IMR-90 (cell line): ENCODE data around the gene C10orf62. TPM values are rescaled to one million over a fixed set of nuclear protein-coding genes. Genes with fewer than 3 reads are reported as not detected.

Source experiments
- ATAC-seq: fragments of 200-7000 bp; cut with Tn5 transposase; 2 replicates; pipeline ENCODE4 v1.9.1; 2020; ENCODE audit warnings: low read depth, mild to moderate bottlenecking, moderate library complexity
- BruUV-seq: library from RNA; stranded (reverse); fragments of 400-500 nt; replicated peaks from 2 replicates; lab custom pipeline; 2021; lab: Mats Ljungman, UMichigan
- CTCF ChIA-PET: fragments of 300-600 bp; formaldehyde crosslinking; extraction: SDS; loops from one replicate; lab custom pipeline; 2021; ENCODE audit warnings: antibody characterized with exemption; lab: Yijun Ruan, JAX
- POLR2A ChIA-PET: fragments of 300-600 bp; sonication (Branson Sonifier 250); formaldehyde crosslinking; loops from one replicate; lab custom pipeline; 2022; ENCODE audit warnings: antibody characterized with exemption; ENCODE audit not compliant: unreplicated experiment; lab: Charles Lee
- DNase-seq: peaks from one replicate; pipeline ENCODE4 v3.0.0; 2013
- H2AFZ ChIP-seq: replicated peaks from 2 replicates; pipeline ENCODE3; 2013; ENCODE audit warnings: low read length, mild to moderate bottlenecking; ENCODE audit not compliant: poor library complexity
- H2AK5ac ChIP-seq: 2 replicates; pipeline ENCODE4 v1.6.1; 2013; ENCODE audit warnings: low read depth, low read length, inconsistent platforms
- H2AK9ac ChIP-seq: replicated peaks from 2 replicates; pipeline ENCODE3; 2013; ENCODE audit warnings: mild to moderate bottlenecking, low read depth, low read length, moderate library complexity; ENCODE audit not compliant: poor library complexity
- H2BK120ac ChIP-seq: 2 replicates; pipeline ENCODE4 v1.6.1; 2013; ENCODE audit warnings: low read depth, low read length, inconsistent platforms
- H2BK15ac ChIP-seq: 3 replicates; pipeline ENCODE4 v1.6.1; 2013; ENCODE audit warnings: low read depth, low read length, inconsistent platforms
- H2BK20ac ChIP-seq: 2 replicates; pipeline ENCODE4 v1.6.1; 2013; ENCODE audit warnings: low read depth, mild to moderate bottlenecking, inconsistent platforms, low read length, moderate library complexity
- H2BK5ac ChIP-seq: 2 replicates; pipeline ENCODE4 v1.6.1; 2013; ENCODE audit warnings: mild to moderate bottlenecking, low read depth, low read length, inconsistent platforms; ENCODE audit not compliant: poor library complexity, severe bottlenecking
- H3K14ac ChIP-seq: replicated peaks from 2 replicates; pipeline ENCODE4 v1.6.1; 2013; ENCODE audit warnings: low read depth, low read length, inconsistent platforms
- H3K18ac ChIP-seq: 2 replicates; pipeline ENCODE4 v1.6.1; 2013; ENCODE audit warnings: low read depth, low read length, control low read depth
- H3K23ac ChIP-seq: 2 replicates; pipeline ENCODE4 v1.6.1; 2013; ENCODE audit warnings: low read depth, low read length, inconsistent platforms
- H3K27ac ChIP-seq: 2 replicates; pipeline ENCODE4 v1.5.1; 2013; ENCODE audit warnings: mild to moderate bottlenecking, control low read depth, low read length; ENCODE audit not compliant: insufficient read depth
- H3K27me3 ChIP-seq: 2 replicates; pipeline ENCODE4 v1.6.1; 2013; ENCODE audit warnings: low read length; ENCODE audit not compliant: control insufficient read depth, insufficient read depth
- H3K36me3 ChIP-seq: 2 replicates; pipeline ENCODE4 v1.6.1; 2013; ENCODE audit warnings: low read length, mixed read lengths; ENCODE audit not compliant: control insufficient read depth, insufficient read depth
- H3K4ac ChIP-seq: 2 replicates; pipeline ENCODE4 v1.6.1; 2013; ENCODE audit warnings: low read depth, low read length, inconsistent platforms
- H3K4me1 ChIP-seq: 2 replicates; pipeline ENCODE4 v1.6.1; 2013; ENCODE audit warnings: low read length, mixed read lengths; ENCODE audit not compliant: control insufficient read depth, insufficient read depth
- H3K4me2 ChIP-seq: 2 replicates; pipeline ENCODE4 v1.6.1; 2013; ENCODE audit warnings: low read depth, mild to moderate bottlenecking, control low read depth, low read length, moderate library complexity
- H3K4me3 ChIP-seq: 2 replicates; pipeline ENCODE4 v1.5.1; 2013; ENCODE audit warnings: low read depth, mild to moderate bottlenecking, control low read depth, low read length, moderate library complexity; ENCODE audit not compliant: insufficient read depth
- H3K56ac ChIP-seq: 2 replicates; pipeline ENCODE4 v1.6.1; 2013; ENCODE audit warnings: low read length, inconsistent platforms; ENCODE audit not compliant: insufficient read depth; ENCODE audit errors: extremely low read depth
- H3K79me1 ChIP-seq, 2 experiments: 2 replicates each; pipeline ENCODE4 v1.6.1; 2013; ENCODE audit warnings: low read length in 2 of 2, inconsistent platforms in 1 of 2, low read depth in 1 of 2
- H3K9ac ChIP-seq: 2 replicates; pipeline ENCODE4 v1.6.1; 2013; ENCODE audit warnings: low read depth, low read length, control low read depth
- H3K9me1 ChIP-seq: 2 replicates; pipeline ENCODE4 v1.6.1; 2013; ENCODE audit warnings: low read length, inconsistent platforms; ENCODE audit not compliant: insufficient read depth
- H3K9me3 ChIP-seq: 2 replicates; pipeline ENCODE4 v1.6.1; 2013; ENCODE audit warnings: low read length; ENCODE audit not compliant: control insufficient read depth, insufficient read depth
- H4K20me1 ChIP-seq: 2 replicates; pipeline ENCODE4 v1.6.1; 2013; ENCODE audit warnings: low read length, inconsistent platforms; ENCODE audit not compliant: insufficient read depth
- H4K5ac ChIP-seq: 2 replicates; pipeline ENCODE4 v1.6.1; 2013; ENCODE audit warnings: mild to moderate bottlenecking, low read depth, low read length, control low read depth
- H4K8ac ChIP-seq, 2 experiments: 2 replicates each; pipeline ENCODE4 v1.6.1; 2013; ENCODE audit warnings: low read depth in 2 of 2, low read length in 2 of 2, control low read depth in 1 of 2, inconsistent platforms in 1 of 2
- H4K91ac ChIP-seq: 2 replicates; pipeline ENCODE4 v1.6.1; 2013; ENCODE audit warnings: low read depth, low read length, inconsistent platforms; ENCODE audit not compliant: insufficient read depth
- BHLHE40 ChIP-seq: fragments of 150-350 bp; IDR thresholded peaks from 2 replicates; pipeline ENCODE4 v1.6.1; 2016; ENCODE audit warnings: mild to moderate bottlenecking, low read depth, low read length
- ELK1 ChIP-seq: fragments of 150-350 bp; IDR thresholded peaks from 2 replicates; pipeline ENCODE4 v1.6.1; 2016; ENCODE audit warnings: low read depth, mild to moderate bottlenecking, low read length, moderate library complexity, borderline replicate concordance
- FOS ChIP-seq: fragments of 150-350 bp; IDR thresholded peaks from 2 replicates; pipeline ENCODE4 v1.6.1; 2016; ENCODE audit warnings: low read depth, low read length
- MXI1 ChIP-seq: IDR thresholded peaks from 2 replicates; pipeline ENCODE4 v1.6.1; 2012; ENCODE audit warnings: low read depth, mild to moderate bottlenecking, low read length, moderate library complexity, borderline replicate concordance
- WGBS, 2 experiments: methylation state at CpG; one replicate each; pipeline versions ENCODE4 v1.1.5 to v1.1.7; 2013; ENCODE audit warnings: missing lambda C conversion rate in 2 of 2; ENCODE audit not compliant: insufficient read length in 1 of 2; ENCODE audit errors: extremely low coverage in 2 of 2; 5-methylcytosine and 5-hydroxymethylcytosine counted together
- dilution Hi-C: fragments of 300-500 bp; cut with HindIII; formaldehyde crosslinking; loops from one replicate; pipeline ENCODE4 v1.14.3; 2018; ENCODE audit warnings: low sequenced_read_pairs; ENCODE audit not compliant: unreplicated experiment
- in situ Hi-C: fragments of 300-500 bp; cut with MboI; formaldehyde crosslinking; loops from 3 replicates; pipeline ENCODE4 v1.14.3; 2019; ENCODE audit warnings: low sequenced_read_pairs, inconsistent platforms, mixed read lengths
- intact Hi-C: fragments of 100-400 bp; cut with micrococcal nuclease; formaldehyde crosslinking; loops from 2 replicates; pipeline ENCODE4 v1.10.0; 2022
- polyA plus RNA-seq, 3 experiments: library from polyadenylated mRNA; depleted of rRNA; stranded (reverse); fragments of >200 nt; gene quantifications; 2 replicates each; pipeline ENCODE4 v1.2.3, GENCODE V29; 2012; ENCODE audit warnings: low replicate concordance in 1 of 3
- total RNA-seq: library from RNA; depleted of rRNA; stranded (reverse); fragments of >200 nt; gene quantifications from 2 replicates; pipeline ENCODE4 v1.2.3, GENCODE V29; 2012

The C10orf62 gene
- total and polyA plus RNA-seq, 2 of the 4 experiments (the other 2 are of a cell fraction), result not detected

DNA sequence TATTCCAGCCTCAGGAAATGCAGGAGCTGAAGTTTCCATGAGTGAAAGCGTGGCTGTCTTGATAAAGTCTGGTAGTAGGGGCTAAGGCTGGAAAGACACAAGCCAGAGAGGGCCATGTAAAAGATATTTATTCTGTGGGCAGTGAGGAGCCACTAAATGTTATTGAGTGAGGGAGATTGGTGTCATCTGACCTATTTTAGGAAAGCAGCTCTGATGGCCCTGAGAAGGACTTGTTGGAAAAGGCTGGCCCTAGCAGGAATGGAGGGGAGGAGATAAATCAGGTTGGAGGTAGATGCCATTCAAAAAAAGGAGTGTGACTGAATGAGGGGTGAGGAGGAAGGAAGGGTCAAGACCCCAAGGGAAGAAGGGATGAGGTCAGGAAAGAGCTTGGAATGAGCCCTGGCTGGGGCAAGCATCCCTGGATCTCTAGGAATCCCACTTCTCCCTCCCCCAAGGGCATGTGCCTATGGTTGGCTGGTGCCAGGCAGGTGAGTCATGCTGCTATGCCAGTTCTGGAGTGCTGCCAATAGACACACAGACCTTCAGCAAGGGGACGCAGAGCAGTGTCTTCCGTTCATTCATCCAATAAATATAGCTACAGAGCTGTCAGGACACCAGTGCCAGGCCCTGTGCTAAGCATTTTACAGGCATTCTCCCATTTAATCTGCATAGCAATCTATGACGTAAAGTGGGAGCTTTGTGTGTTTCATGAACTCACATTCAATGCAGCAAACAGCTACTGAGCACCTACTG lies 15.0 kb upstream of the C10orf62 start:
- no peaks in the 10 kb centered on the region; the same call in 1 of the 2 replicates for H3K27me3 ChIP-seq
- dilution Hi-C loops, result no loop called here
- H2AK9ac ChIP-seq, result peak overlapping the region; percentile 40
- peaks cover 11% of the 10 kb centered on the region for H3K9me1 ChIP-seq
- H3K9ac ChIP-seq, result no peak overlapping the region
- no peaks in the 10 kb centered on the region for H3K9me3 ChIP-seq
- DNase-seq (peak; percentile 42), ATAC-seq (peak; percentile 47)
- H3K18ac ChIP-seq, result peak overlapping the region; percentile 46
- ChIA-PET POLR2A (interaction anchor here (0.6 kb wide), 1 partner anchor 41 kb away, joined by 4 read pairs; no protein-coding TSS in a partner anchor), CTCF (interaction anchor here (0.6 to 0.8 kb wide), 3 partner anchors 67 to 174 kb away, joined by 3 read pairs; partner anchors contain the start of genes PI4K2A and RRP12)
- peaks cover 10% of the 10 kb centered on the region; the same call in 1 of the 2 replicates for H3K36me3 ChIP-seq
- H3K4ac ChIP-seq, result peak overlapping the region; percentile 48
- peak overlapping the region; percentile 79 for H2AK5ac ChIP-seq
- H3K56ac ChIP-seq, result no peak overlapping the region
- H3K14ac ChIP-seq, result peak overlapping the region; percentile 13; the same call in 1 of the 2 replicates
- WGBS, 2 experiments, result 86% methylated on average over 1 of the region's 4 CpGs; no CpG with 5 or more reads in 1 of the 2 experiments
- peak overlapping the region; percentile 35; the same call in 1 of the 2 replicates for H3K23ac ChIP-seq
- no peak overlapping the region for H3K4me3 ChIP-seq
- H2BK20ac ChIP-seq, result peak overlapping the region; percentile 58; the same call in 1 of the 2 replicates
- no peak overlapping the region for H2BK15ac ChIP-seq
- peak overlapping the region; percentile 24; the same call in 1 of the 2 replicates for H4K91ac ChIP-seq
- in situ Hi-C loops, result loop anchor here (10.0 kb wide), 1 partner anchor 160 kb away; the partner anchor contains the start of gene ZFYVE27
- H3K4me2 ChIP-seq, result peak overlapping the region; percentile 5; the same call in 1 of the 2 replicates
- peak overlapping the region; percentile 47; the same call in 1 of the 2 replicates for H2BK120ac ChIP-seq
- H3K4me1 ChIP-seq, result peaks cover 16% of the 10 kb centered on the region
- H3K79me1 ChIP-seq, result no peaks in the 10 kb centered on the region
- intact Hi-C loops, result loop anchor here (5.0 kb wide), 1 partner anchor 158 kb away; no protein-coding TSS in a partner anchor
- peak overlapping the region; percentile 68 for H2AFZ ChIP-seq
- TF ChIP-seq FOS (peak; percentile 48), ELK1 (no peak), MXI1 (no peak), BHLHE40 (peak; percentile 70; the same call in 1 of the 2 replicates)
- H3K27ac ChIP-seq, result peak overlapping the region; percentile 16; the same call in 1 of the 2 replicates
- peak overlapping the region in 1 of 2 experiments; percentile 16; a peak in 1 of 4 replicates for H4K8ac ChIP-seq
- peaks cover 5% of the 10 kb centered on the region; the same call in 1 of the 2 replicates for H4K20me1 ChIP-seq
- BruUV-seq, result no TSS peak
- no peak overlapping the region for H4K5ac ChIP-seq
- H2BK5ac ChIP-seq, result peak overlapping the region; percentile 64
